ENCODE measurements around the gene DCP1B.
A peak's percentile ranks its signal among the peaks of the same experiment; 100 is the strongest.

DCP1B gene

GRCh38 chr12:2013086-2013485 is 8.8 kb upstream of the DCP1B start:
- DNase-seq (ENCODE audit: low read depth) = no peak
- H3K4me3 ChIP-seq (ENCODE audit: control insufficient read depth, low read depth, low read length) = no peak overlapping the region
- no peak for TF ChIP-seq CTCF (IDR thresholded peaks at IDR 0.05; ENCODE audit: control insufficient read depth, insufficient read depth, low read depth, low read length, missing control alignments)

- no peak overlapping the region for H3K4me3 ChIP-seq (ENCODE audit: control insufficient read depth, low read depth, low read length)
- no peak for DNase-seq (ENCODE audit: low read depth)
- TF ChIP-seq CTCF (IDR thresholded peaks at IDR 0.05; ENCODE audit: control insufficient read depth, insufficient read depth, low read depth, low read length, missing control alignments) = no peak
Measured at GRCh38 chr12:2011643-2012607, 7.7 kb upstream of the DCP1B start.

- DNase-seq (ENCODE audit: low read depth) = no peak
- TF ChIP-seq CTCF (IDR thresholded peaks at IDR 0.05; ENCODE audit: control insufficient read depth, insufficient read depth, low read depth, low read length, missing control alignments) = no peak
- H3K4me3 ChIP-seq (ENCODE audit: control insufficient read depth, low read depth, low read length) = no peak overlapping the region
Measured at GRCh38 chr12:2009623-2010022, 5.4 kb upstream of the DCP1B start.

- H3K4me3 ChIP-seq (ENCODE audit: control insufficient read depth, low read depth, low read length) = no peak overlapping the region
- no peak for TF ChIP-seq CTCF (IDR thresholded peaks at IDR 0.05; ENCODE audit: control insufficient read depth, insufficient read depth, low read depth, low read length, missing control alignments)
- DNase-seq (ENCODE audit: low read depth) = no peak
Measured at GRCh38 chr12:2008677-2009076, 4.4 kb upstream of the DCP1B start.

GRCh38 chr12:2003676-2004112 is 563 bp downstream of the DCP1B start:
- no peak for TF ChIP-seq CTCF (IDR thresholded peaks at IDR 0.05; ENCODE audit: control insufficient read depth, insufficient read depth, low read depth, low read length, missing control alignments)
- no peak for DNase-seq (ENCODE audit: low read depth)
- peak overlapping the region; percentile 76 for H3K4me3 ChIP-seq (ENCODE audit: control insufficient read depth, low read depth, low read length)

- no peak for DNase-seq (ENCODE audit: low read depth)
- H3K4me3 ChIP-seq (ENCODE audit: control insufficient read depth, low read depth, low read length) = no peak overlapping the region
- TF ChIP-seq CTCF (IDR thresholded peaks at IDR 0.05; ENCODE audit: control insufficient read depth, insufficient read depth, low read depth, low read length, missing control alignments) = no peak
Measured at GRCh38 chr12:1995205-1995896, 8.9 kb downstream of the DCP1B start.
